Tibial nerve (tissue), 4 donors: Measurements from ENCODE around the gene USE1.

Experiments used
- EP300 ChIP-seq, 2 donors: sonication (generic); formaldehyde crosslinking; IDR thresholded peaks; one replicate each; pipeline ENCODE4 v1.6.1; 2017; ENCODE audit warnings: antibody characterized with exemption in 2 of 2, mild to moderate bottlenecking in 1 of 2
- POLR2A ChIP-seq, 2 donors: fragments of 450-650 bp; IDR thresholded peaks; one replicate each; pipeline ENCODE4 v1.6.1; 2017; ENCODE audit warnings: antibody characterized with exemption in 2 of 2, mild to moderate bottlenecking in 2 of 2, moderate library complexity in 2 of 2
- TF ChIP-seq, protein P1 (sequence below), 5 experiments: fragments of 200-600 bp in 3 of 5; fragments of 450-650 bp in 2 of 5; sonication (generic) in 3 of 5; IDR thresholded peaks; one replicate each; pipeline ENCODE4 v1.5.1; 2016 to 2019; ENCODE audit warnings: antibody characterized with exemption in 5 of 5, mild to moderate bottlenecking in 3 of 5, moderate library complexity in 2 of 5

DNA sequence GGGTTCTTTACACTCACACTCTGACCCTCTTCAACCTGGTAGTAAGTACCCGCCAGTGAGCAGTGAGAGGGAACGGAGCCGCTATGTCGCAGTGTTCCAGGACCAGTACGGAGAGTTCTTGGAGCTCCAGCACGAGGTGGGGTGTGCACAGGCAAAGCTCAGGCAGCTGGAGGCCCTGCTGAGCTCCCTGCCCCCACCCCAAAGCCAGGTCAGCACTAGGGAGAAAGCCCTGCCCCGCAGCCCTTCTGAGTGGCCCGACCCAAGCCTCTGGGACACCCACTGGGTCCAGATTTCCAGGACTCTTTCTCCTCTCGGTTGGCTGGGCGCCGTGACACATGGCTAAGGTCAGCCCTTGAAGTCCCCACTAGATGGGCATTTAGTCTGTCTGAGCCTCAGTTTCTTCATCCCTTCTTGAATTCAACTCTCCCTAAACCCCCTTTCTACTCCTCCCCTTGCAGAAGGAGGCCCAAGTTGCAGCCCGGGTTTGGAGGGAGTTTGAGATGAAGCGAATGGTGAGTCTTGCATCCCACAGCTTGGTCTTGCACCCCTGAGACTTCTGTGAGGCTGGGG lies 12.7 kb downstream of the USE1 start:
- TF ChIP-seq EP300 (IDR thresholded peaks at IDR 0.05) (no peak), POLR2A (IDR thresholded peaks at IDR 0.05) (no peak)
- TF ChIP-seq, protein P1, sequence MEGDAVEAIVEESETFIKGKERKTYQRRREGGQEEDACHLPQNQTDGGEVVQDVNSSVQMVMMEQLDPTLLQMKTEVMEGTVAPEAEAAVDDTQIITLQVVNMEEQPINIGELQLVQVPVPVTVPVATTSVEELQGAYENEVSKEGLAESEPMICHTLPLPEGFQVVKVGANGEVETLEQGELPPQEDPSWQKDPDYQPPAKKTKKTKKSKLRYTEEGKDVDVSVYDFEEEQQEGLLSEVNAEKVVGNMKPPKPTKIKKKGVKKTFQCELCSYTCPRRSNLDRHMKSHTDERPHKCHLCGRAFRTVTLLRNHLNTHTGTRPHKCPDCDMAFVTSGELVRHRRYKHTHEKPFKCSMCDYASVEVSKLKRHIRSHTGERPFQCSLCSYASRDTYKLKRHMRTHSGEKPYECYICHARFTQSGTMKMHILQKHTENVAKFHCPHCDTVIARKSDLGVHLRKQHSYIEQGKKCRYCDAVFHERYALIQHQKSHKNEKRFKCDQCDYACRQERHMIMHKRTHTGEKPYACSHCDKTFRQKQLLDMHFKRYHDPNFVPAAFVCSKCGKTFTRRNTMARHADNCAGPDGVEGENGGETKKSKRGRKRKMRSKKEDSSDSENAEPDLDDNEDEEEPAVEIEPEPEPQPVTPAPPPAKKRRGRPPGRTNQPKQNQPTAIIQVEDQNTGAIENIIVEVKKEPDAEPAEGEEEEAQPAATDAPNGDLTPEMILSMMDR (IDR thresholded peaks at IDR 0.05) = no peak
